Osteocyte (in vitro differentiated cells): Measurements from ENCODE around the gene ZBTB14. TPM values are rescaled to one million over a fixed set of nuclear protein-coding genes. Genes with fewer than 3 reads are reported as not detected.

Experiments
- DNase-seq: peaks from one replicate; pipeline ENCODE4 v3.0.0; 2021; ENCODE audit warnings: mixed read lengths; ENCODE audit not compliant: unreplicated experiment; ENCODE audit errors: extremely low spot score
- H3K27ac Mint-ChIP-seq: one replicate; pipeline ENCODE4 v1.8.0; 2021; ENCODE audit warnings: mild to moderate bottlenecking, mixed read lengths; ENCODE audit not compliant: unreplicated experiment
- H3K27me3 Mint-ChIP-seq: one replicate; pipeline ENCODE4 v1.8.0; 2021; ENCODE audit warnings: mixed read lengths; ENCODE audit not compliant: unreplicated experiment
- H3K36me3 Mint-ChIP-seq: one replicate; pipeline ENCODE4 v1.8.0; 2021; ENCODE audit warnings: mixed read lengths; ENCODE audit not compliant: unreplicated experiment
- H3K4me1 Mint-ChIP-seq: one replicate; pipeline ENCODE4 v1.8.0; 2021; ENCODE audit warnings: mixed read lengths; ENCODE audit not compliant: unreplicated experiment
- H3K4me3 Mint-ChIP-seq: one replicate; pipeline ENCODE4 v1.8.0; 2021; ENCODE audit warnings: mild to moderate bottlenecking, moderate library complexity, mixed read lengths; ENCODE audit not compliant: unreplicated experiment
- H3K9me3 Mint-ChIP-seq: one replicate; pipeline ENCODE4 v1.8.0; 2021; ENCODE audit warnings: mixed read lengths; ENCODE audit not compliant: unreplicated experiment
- CTCF ChIP-seq: fragments of 200-600 bp; sonication (generic); IDR thresholded peaks from 2 replicates; pipeline ENCODE4 v1.5.0; 2021; ENCODE audit warnings: antibody characterized with exemption, mild to moderate bottlenecking, moderate library complexity
- total RNA-seq: library from RNA; stranded (reverse); gene quantifications from 2 replicates; pipeline ENCODE4 v1.2.1, GENCODE V29; 2021

Gene ZBTB14
- total RNA-seq, 1 donor from 2014 or later = 14.4 TPM

- no peaks in the 10 kb centered on the region for H3K36me3 Mint-ChIP-seq
- H3K9me3 Mint-ChIP-seq = no peaks in the 10 kb centered on the region
- no peak for DNase-seq
- H3K27ac Mint-ChIP-seq = peak overlapping the region; percentile 8
- peaks cover 16% of the 10 kb centered on the region for H3K4me1 Mint-ChIP-seq
- TF ChIP-seq CTCF = no peak
- peaks cover 36% of the 10 kb centered on the region for H3K27me3 Mint-ChIP-seq
- H3K4me3 Mint-ChIP-seq = no peak overlapping the region
Measured at GRCh38 chr18:5297597-5297996, 2.1 kb upstream of the ZBTB14 start.

DNA sequence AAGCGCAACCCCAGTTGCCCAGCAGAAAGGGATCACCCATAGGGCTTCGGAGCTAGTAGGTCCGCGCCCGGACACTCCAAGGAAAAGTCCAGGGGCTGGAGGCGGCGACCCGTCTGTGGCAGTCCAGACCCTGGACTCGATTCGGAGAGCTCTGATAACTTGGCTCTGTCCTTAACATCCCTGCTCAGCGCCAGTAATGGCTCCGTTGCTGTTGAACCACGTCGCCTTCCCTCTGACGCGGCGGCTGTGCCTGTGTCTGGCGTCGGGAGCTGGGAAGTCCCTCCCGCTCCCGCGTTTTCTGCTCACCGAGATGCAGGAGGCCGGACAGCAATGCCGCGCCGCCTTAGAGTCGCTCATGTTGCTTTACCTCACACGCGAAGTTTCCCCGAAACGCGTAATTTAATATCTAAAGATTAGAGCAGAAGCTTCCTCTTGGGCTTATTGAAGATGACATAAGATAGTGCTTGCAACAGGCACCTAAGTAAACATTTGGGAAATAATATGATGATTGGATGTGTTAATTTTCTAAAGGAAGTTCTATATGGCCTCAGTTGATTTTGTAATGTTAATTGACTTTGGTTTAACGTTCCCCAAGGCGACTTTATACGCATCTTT is 1.3 kb upstream of the ZBTB14 start:
- Mint-ChIP-seq H3K27ac (peak overlapping the region; percentile 97), H3K4me1 (peaks cover 16% of the 10 kb centered on the region), H3K4me3 (peak overlapping the region; percentile 91), H3K36me3 (peaks cover 5% of the 10 kb centered on the region), H3K27me3 (peaks cover 29% of the 10 kb centered on the region), H3K9me3 (no peaks in the 10 kb centered on the region)
- DNase-seq = peak; percentile 93
- TF ChIP-seq CTCF = no peak

- Mint-ChIP-seq H3K27ac (peak overlapping the region; percentile 97), H3K36me3 (peaks cover 12% of the 10 kb centered on the region), H3K4me3 (peak overlapping the region; percentile 91), H3K9me3 (no peaks in the 10 kb centered on the region), H3K27me3 (peaks cover 24% of the 10 kb centered on the region), H3K4me1 (peaks cover 16% of the 10 kb centered on the region)
- no peak for TF ChIP-seq CTCF
- DNase-seq = peak; percentile 98
Measured at GRCh38 chr18:5295981-5296705, 617 bp upstream of the ZBTB14 start.

DNA sequence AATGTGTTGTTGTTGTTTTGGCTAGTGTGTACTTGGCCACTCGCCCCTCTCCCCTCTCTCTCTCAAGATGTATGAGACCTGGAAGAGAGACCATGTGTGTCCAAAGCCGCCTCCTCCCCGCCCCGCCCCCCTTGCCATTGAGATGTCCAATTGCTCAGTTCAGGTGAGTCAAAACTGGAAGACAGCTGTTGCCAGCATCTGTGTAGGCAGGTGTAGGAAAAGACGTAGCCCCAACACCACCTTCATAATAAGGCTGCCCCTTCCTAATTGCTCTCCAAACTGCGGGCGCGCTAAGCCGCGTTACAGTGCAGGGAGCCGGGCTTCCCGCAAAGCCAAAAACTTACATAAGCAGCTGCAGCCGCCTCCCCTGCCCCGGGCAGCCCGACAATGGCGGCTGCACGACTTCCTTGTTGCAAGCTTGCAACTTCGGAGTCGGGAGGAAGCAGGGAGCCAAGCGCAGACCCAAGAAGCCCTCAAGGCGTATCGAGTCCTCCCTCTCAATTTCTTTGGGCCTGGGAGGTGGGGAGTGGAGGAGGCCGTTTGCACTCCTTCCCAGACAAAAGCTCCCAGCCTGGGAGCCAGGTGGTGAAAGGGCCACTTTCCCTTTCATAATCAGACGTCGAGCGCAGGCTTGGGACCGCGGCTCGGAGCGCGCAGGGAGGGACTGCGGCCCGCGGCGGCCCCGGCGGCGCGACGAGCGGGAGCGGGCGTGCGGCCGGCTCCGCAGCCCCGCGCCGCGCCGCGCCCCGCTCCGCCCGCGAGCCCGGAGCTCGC is 882 bp downstream of the ZBTB14 start:
- Mint-ChIP-seq H3K27ac (peak overlapping the region; percentile 81), H3K36me3 (peaks cover 20% of the 10 kb centered on the region), H3K9me3 (no peaks in the 10 kb centered on the region), H3K27me3 (peaks cover 11% of the 10 kb centered on the region), H3K4me3 (peak overlapping the region; percentile 84), H3K4me1 (peaks cover 16% of the 10 kb centered on the region)
- no peak for DNase-seq
- no peak for TF ChIP-seq CTCF

DNA sequence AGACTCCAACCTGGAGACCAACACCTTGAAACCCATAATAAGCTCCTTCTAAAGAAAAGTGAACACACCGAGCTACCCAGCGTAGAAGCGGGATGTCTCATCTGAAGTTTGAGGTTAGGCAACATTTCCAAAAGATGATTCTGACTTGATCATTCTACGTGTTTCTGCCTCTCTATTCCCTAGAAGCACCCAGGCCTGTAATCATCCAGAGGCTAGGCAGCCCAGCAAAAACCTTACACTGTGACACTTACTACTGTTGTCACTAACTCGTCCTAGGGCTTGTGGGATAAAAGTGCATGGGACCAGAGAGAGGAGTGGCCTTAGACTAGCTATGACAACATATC is 1.4 kb downstream of the ZBTB14 start:
- DNase-seq = no peak
- no peak for TF ChIP-seq CTCF
- Mint-ChIP-seq H3K27me3 (peaks cover 5% of the 10 kb centered on the region), H3K27ac (peak overlapping the region; percentile 81), H3K4me1 (peaks cover 16% of the 10 kb centered on the region), H3K36me3 (peaks cover 20% of the 10 kb centered on the region), H3K4me3 (peak overlapping the region; percentile 84), H3K9me3 (no peaks in the 10 kb centered on the region)
